Measurements from ENCODE around the gene GSTK1. TPM values are rescaled to one million over a fixed set of nuclear protein-coding genes. Genes with fewer than 3 reads are reported as not detected.

Gene GSTK1
- total RNA-seq, 3 donors from 2014 or later: 196 to 242 (median 199) TPM

DNA sequence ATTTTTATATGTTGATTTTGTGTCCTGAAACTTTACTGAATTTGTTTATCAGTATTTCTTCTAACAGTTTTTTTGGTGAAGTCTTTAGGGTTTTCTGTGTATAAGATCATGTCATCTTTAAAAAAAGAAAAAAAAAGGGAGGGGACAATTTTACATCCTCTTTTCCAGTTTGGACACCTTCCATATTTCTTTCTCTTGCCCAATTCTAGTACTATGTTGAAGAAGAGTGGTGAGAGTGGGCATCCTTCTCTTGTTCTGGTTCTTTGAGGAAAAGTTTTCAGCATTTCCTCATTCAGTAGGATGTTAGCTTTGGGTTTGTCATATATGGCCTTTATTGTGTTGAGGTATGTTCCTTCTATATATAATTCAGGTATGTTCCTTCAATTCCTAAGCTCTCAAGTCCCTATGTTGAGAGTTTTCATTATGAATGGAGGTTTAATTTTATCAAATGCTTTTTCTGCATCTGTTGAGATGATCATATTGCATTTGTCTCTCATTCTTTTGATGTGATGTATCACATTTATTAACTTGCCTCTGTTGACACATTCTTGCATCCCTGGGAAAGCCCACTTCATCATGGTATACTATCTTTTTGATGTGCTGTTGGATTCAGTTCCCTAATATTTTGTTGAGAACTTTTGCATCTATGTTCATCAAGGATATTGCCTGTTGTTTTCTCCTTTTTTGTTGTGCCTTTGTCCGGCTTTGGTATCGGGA lies 29.3 kb upstream of the GSTK1 start:
- intact Hi-C loops (cut with DNase I; ENCODE audit: low total_unique reads): no loop called here
- TF ChIP-seq, protein P1, sequence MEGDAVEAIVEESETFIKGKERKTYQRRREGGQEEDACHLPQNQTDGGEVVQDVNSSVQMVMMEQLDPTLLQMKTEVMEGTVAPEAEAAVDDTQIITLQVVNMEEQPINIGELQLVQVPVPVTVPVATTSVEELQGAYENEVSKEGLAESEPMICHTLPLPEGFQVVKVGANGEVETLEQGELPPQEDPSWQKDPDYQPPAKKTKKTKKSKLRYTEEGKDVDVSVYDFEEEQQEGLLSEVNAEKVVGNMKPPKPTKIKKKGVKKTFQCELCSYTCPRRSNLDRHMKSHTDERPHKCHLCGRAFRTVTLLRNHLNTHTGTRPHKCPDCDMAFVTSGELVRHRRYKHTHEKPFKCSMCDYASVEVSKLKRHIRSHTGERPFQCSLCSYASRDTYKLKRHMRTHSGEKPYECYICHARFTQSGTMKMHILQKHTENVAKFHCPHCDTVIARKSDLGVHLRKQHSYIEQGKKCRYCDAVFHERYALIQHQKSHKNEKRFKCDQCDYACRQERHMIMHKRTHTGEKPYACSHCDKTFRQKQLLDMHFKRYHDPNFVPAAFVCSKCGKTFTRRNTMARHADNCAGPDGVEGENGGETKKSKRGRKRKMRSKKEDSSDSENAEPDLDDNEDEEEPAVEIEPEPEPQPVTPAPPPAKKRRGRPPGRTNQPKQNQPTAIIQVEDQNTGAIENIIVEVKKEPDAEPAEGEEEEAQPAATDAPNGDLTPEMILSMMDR (IDR thresholded peaks at IDR 0.05): no peak
- TF ChIP-seq POLR2A (IDR thresholded peaks at IDR 0.05) (no peak), POLR2AphosphoS5 (IDR thresholded peaks at IDR 0.05) (no peak)
- no peak for DNase-seq (ENCODE audit: low spot score in 2 of 2)
- Histone ChIP-seq H3K9me3 (peaks cover 0 to 13% of the 10 kb centered on the region in 2 donors), H3K36me3 (no peaks in the 10 kb centered on the region), H3K4me3 (no peak overlapping the region), H3K27me3 (no peaks in the 10 kb centered on the region), H3K27ac (no peak overlapping the region), H3K4me1 (no peaks in the 10 kb centered on the region)

DNA sequence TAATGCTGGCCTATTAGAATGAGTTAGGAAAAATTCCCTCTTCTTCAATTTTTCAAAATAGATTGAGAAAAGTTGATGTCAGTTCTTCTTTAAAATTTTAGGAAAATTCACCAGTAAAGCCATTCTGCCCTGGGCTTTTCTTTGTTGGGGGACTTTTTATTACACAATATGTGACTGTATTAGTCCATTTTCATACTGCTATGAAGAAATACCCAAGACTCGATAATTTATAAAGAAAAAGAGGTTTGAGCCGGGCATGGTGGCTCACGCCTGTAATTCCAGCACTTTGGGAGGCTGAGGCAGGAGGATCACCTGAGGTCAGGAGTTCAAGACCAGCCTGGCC lies 28.7 kb upstream of the GSTK1 start:
- Histone ChIP-seq H3K27me3 (no peaks in the 10 kb centered on the region), H3K9me3 (peaks cover 0 to 13% of the 10 kb centered on the region in 2 donors), H3K4me3 (no peak overlapping the region), H3K36me3 (no peaks in the 10 kb centered on the region), H3K27ac (no peak overlapping the region), H3K4me1 (no peaks in the 10 kb centered on the region)
- no peak for DNase-seq (ENCODE audit: low spot score in 2 of 2)
- intact Hi-C loops (cut with DNase I; ENCODE audit: low total_unique reads): no loop called here
- TF ChIP-seq, protein P1 (IDR thresholded peaks at IDR 0.05): no peak
- TF ChIP-seq POLR2AphosphoS5 (IDR thresholded peaks at IDR 0.05) (no peak), POLR2A (IDR thresholded peaks at IDR 0.05) (no peak)

DNA sequence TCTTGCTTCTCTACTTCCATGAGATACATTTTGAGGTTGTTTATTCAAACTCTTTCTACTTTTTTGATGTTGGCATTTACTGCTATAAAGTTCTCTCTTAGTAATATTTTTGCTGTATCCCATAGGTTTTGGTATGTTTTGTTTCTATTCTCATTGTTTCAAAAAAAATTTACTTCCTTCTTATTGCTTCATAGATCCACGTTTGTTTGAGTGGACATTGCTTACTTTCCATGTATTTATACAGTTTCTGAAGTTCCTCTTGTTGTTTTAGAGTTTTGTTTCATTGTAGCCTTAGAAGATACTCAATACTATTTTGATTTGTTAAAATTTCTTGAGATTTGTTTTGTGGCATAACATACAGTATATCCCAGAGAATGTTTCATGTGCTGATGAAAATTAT lies 27.7 kb upstream of the GSTK1 start:
- Histone ChIP-seq H3K9me3 (peaks cover 0 to 13% of the 10 kb centered on the region in 2 donors), H3K27ac (no peak overlapping the region), H3K4me3 (no peak overlapping the region), H3K4me1 (peaks cover under 1 to 2% of the 10 kb centered on the region in 2 donors), H3K27me3 (no peaks in the 10 kb centered on the region), H3K36me3 (no peaks in the 10 kb centered on the region)
- no peak for DNase-seq (ENCODE audit: low spot score in 2 of 2)
- TF ChIP-seq POLR2A (IDR thresholded peaks at IDR 0.05) (no peak), POLR2AphosphoS5 (IDR thresholded peaks at IDR 0.05) (no peak)
- TF ChIP-seq, protein P1 (IDR thresholded peaks at IDR 0.05): no peak
- intact Hi-C loops (cut with DNase I; ENCODE audit: low total_unique reads): no loop called here

DNA sequence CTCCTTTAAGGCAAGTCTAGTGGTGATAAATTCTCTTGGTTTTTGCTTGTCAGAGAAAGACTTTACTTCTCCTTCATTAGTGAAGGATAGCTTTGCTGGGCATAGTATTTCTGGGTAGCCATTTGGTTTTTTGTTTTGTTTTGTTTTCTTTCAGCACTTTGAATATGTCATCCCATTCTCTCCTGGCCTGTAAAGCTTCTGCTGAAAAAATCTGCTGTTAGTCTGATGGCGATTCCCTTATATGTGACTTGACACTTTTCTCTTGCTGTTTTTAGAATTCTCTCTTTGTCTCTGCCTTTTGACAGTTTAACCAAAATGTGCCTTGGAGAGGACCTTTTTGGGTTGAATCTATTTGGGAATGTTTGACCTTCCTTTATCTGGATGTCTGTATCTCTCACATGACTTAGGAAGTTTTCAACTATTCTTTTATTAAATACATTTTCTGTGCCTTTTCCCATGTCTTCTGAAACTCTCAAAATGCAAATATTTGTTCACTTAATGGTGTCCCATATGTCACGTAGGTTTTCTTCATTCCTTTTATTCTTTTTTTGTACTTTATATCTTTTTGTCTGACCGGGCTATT lies 26.7 kb upstream of the GSTK1 start:
- Histone ChIP-seq H3K4me3 (no peak overlapping the region), H3K9me3 (peaks cover 0 to 13% of the 10 kb centered on the region in 2 donors), H3K27ac (no peak overlapping the region), H3K36me3 (no peaks in the 10 kb centered on the region), H3K27me3 (no peaks in the 10 kb centered on the region), H3K4me1 (peaks cover 3 to 4% of the 10 kb centered on the region in 2 donors)
- TF ChIP-seq, protein P1 (IDR thresholded peaks at IDR 0.05): no peak
- TF ChIP-seq POLR2A (IDR thresholded peaks at IDR 0.05) (no peak), POLR2AphosphoS5 (IDR thresholded peaks at IDR 0.05) (no peak)
- intact Hi-C loops (cut with DNase I; ENCODE audit: low total_unique reads): no loop called here
- DNase-seq (ENCODE audit: low spot score in 2 of 2): no peak

DNA sequence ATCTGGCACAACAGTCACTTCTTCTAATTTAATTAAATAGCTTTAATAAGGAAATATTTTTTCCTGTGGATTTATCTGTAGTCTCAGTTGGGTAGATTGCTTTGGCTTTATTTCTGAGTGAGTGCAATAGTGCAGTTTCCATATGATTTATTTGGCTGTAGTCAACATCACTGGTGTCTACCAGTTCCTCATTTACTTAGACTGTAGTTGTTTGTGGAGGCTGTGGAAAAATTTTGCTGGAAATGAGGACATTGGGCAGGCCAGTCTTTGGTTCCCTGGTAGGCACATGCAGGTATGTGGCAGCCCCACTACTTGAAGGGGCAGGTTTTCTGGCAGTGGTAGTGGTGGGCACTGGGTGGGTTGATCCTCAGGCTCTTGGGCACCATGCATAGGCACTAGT lies 25.9 kb upstream of the GSTK1 start:
- intact Hi-C loops (cut with DNase I; ENCODE audit: low total_unique reads): no loop called here
- Histone ChIP-seq H3K27ac (no peak overlapping the region), H3K36me3 (no peaks in the 10 kb centered on the region), H3K27me3 (no peaks in the 10 kb centered on the region), H3K4me1 (peaks cover 3 to 4% of the 10 kb centered on the region in 2 donors), H3K9me3 (peaks cover 0 to 13% of the 10 kb centered on the region in 2 donors), H3K4me3 (no peak overlapping the region)
- TF ChIP-seq, protein P1 (IDR thresholded peaks at IDR 0.05): no peak
- TF ChIP-seq POLR2AphosphoS5 (IDR thresholded peaks at IDR 0.05) (no peak), POLR2A (IDR thresholded peaks at IDR 0.05) (no peak)
- DNase-seq (ENCODE audit: low spot score in 2 of 2): no peak
